ENCODE measurements around the gene DNAJC13. TPM values are rescaled to one million over a fixed set of nuclear protein-coding genes. Genes with fewer than 3 reads are reported as not detected.

DNAJC13 gene
- total and polyA plus RNA-seq, 2 donors from 2014 or later = 11.5 to 43.1 TPM

DNA sequence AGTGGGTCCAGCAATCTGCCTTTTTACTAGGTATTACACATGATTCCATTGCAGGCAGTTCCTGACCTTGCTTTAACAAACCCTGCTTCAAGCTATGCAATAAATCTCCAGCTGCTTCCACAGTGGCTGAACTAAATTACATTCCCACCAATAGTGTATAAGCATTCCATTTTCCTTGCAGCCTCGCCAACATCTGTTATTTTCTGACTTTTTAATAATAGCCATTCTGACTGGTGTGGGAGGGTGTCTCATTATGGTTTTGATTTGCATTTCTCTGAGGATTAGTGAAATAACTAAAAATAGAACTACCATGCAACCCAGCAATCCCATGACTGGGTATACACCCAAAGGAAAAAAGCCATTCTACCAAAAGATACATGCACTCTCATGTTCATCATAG lies 36.4 kb upstream of the DNAJC13 start:
- no peak overlapping the region for H3K4me3 ChIP-seq (ENCODE audit: low read length in 3 of 3)
- no peaks in the 10 kb centered on the region for H3K27me3 ChIP-seq (ENCODE audit: control insufficient read depth, insufficient read depth, low read length)
- no peaks in the 10 kb centered on the region for H3K4me1 ChIP-seq (ENCODE audit: control insufficient read depth in 2 of 3, insufficient read depth in 2 of 3, low read depth in 1 of 3, low read length in 3 of 3)
- H3K27ac ChIP-seq (ENCODE audit: low read depth in 2 of 2, low read length in 2 of 2) = no peak overlapping the region
- no peaks in the 10 kb centered on the region for H3K36me3 ChIP-seq (ENCODE audit: control insufficient read depth in 2 of 3, insufficient read depth in 3 of 3, low read length in 3 of 3)
- no peak overlapping the region for H3K9ac ChIP-seq (ENCODE audit: low read length in 3 of 3)
- TF ChIP-seq, protein P1, sequence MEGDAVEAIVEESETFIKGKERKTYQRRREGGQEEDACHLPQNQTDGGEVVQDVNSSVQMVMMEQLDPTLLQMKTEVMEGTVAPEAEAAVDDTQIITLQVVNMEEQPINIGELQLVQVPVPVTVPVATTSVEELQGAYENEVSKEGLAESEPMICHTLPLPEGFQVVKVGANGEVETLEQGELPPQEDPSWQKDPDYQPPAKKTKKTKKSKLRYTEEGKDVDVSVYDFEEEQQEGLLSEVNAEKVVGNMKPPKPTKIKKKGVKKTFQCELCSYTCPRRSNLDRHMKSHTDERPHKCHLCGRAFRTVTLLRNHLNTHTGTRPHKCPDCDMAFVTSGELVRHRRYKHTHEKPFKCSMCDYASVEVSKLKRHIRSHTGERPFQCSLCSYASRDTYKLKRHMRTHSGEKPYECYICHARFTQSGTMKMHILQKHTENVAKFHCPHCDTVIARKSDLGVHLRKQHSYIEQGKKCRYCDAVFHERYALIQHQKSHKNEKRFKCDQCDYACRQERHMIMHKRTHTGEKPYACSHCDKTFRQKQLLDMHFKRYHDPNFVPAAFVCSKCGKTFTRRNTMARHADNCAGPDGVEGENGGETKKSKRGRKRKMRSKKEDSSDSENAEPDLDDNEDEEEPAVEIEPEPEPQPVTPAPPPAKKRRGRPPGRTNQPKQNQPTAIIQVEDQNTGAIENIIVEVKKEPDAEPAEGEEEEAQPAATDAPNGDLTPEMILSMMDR (IDR thresholded peaks at IDR 0.05; ENCODE audit: borderline replicate concordance, extremely low read depth, insufficient read depth) = no peak
- H3K9me3 ChIP-seq (ENCODE audit: control insufficient read depth in 2 of 3, insufficient read depth in 1 of 3, low read length in 3 of 3) = no peaks in the 10 kb centered on the region
- DNase-seq (no peak), FAIRE-seq (no peak)
- intact Hi-C loops (cut with DNase I) = no loop called here

DNA sequence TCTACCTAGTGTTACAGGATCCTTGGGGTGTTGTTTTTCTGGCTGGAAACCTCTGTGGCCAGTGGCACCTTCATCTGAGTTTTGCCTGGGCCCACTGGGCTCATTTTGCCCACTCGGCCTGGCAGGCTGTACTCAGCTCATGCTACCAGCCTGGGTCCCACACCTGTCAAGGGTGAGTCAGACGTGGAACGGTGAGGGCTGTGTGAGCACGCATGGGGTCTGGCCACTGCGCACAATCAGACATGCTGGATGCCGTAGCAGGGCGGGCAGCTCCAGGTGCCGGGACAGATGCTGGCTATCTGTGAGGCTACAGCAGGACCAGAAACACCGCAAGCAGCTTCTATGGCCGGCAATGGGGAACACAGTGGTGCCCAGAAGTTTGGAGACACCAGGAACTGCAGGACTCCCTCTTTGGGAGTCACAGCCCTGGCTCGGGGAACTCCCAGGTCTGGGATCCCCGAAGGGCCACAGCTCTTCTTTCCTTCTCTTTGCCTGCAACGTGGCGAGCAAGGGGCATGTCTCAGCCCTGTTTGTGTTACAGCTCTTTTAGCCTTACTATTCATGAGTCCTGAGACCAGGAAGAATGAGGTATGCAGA lies 35.9 kb upstream of the DNAJC13 start:
- no peak for FAIRE-seq

DNA sequence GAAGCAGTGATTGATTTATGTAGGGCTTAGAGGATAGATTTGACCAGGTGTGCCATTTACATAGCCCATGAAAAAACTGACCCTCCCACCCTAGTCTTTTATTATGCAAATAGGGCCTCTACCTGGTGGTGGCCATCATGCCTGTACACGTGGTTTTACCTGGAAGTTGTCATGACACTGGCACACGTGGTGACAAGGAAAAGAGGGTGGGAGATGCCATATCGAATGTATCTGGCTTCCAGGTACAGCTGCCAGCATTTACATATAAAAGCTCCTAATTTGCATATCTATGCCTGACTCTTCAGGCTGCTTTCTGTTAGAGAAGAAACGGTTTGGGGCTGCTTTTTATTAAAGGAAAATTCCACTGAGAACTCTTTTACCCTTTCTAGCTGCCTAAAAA lies 35.0 kb upstream of the DNAJC13 start:
- Histone ChIP-seq H3K9ac (ENCODE audit: low read length in 3 of 3) (no peak overlapping the region), H3K4me1 (ENCODE audit: control insufficient read depth in 2 of 3, insufficient read depth in 2 of 3, low read depth in 1 of 3, low read length in 3 of 3) (no peaks in the 10 kb centered on the region), H3K9me3 (ENCODE audit: control insufficient read depth in 2 of 3, insufficient read depth in 1 of 3, low read length in 3 of 3) (no peaks in the 10 kb centered on the region), H3K27ac (ENCODE audit: low read depth in 2 of 2, low read length in 2 of 2) (no peak overlapping the region), H3K36me3 (ENCODE audit: control insufficient read depth in 2 of 3, insufficient read depth in 3 of 3, low read length in 3 of 3) (no peaks in the 10 kb centered on the region), H3K4me3 (ENCODE audit: low read length in 3 of 3) (no peak overlapping the region), H3K27me3 (ENCODE audit: control insufficient read depth, insufficient read depth, low read length) (no peaks in the 10 kb centered on the region)
- DNase-seq (no peak), FAIRE-seq (no peak)
- intact Hi-C loops (cut with DNase I) = no loop called here
- TF ChIP-seq, protein P1 (IDR thresholded peaks at IDR 0.05; ENCODE audit: borderline replicate concordance, extremely low read depth, insufficient read depth) = no peak

More for the DNA sequence above, 35.9 kb upstream of the DNAJC13 start:
- TF ChIP-seq, protein P1 (IDR thresholded peaks at IDR 0.05; ENCODE audit: borderline replicate concordance, extremely low read depth, insufficient read depth) = no peak
- Histone ChIP-seq H3K9ac (ENCODE audit: low read length in 3 of 3) (no peak overlapping the region), H3K9me3 (ENCODE audit: control insufficient read depth in 2 of 3, insufficient read depth in 1 of 3, low read length in 3 of 3) (no peaks in the 10 kb centered on the region), H3K27me3 (ENCODE audit: control insufficient read depth, insufficient read depth, low read length) (no peaks in the 10 kb centered on the region), H3K27ac (ENCODE audit: low read depth in 2 of 2, low read length in 2 of 2) (no peak overlapping the region), H3K4me3 (ENCODE audit: low read length in 3 of 3) (no peak overlapping the region), H3K4me1 (ENCODE audit: control insufficient read depth in 2 of 3, insufficient read depth in 2 of 3, low read depth in 1 of 3, low read length in 3 of 3) (no peaks in the 10 kb centered on the region), H3K36me3 (ENCODE audit: control insufficient read depth in 2 of 3, insufficient read depth in 3 of 3, low read length in 3 of 3) (no peaks in the 10 kb centered on the region)
- peak in 1 of 5 donors; percentile 58 for DNase-seq
- intact Hi-C loops (cut with DNase I) = no loop called here

All from kidney (tissue), 14 donors.